ENCODE results near the gene ZMPSTE24. TPM values are rescaled to one million over a fixed set of nuclear protein-coding genes. Genes with fewer than 3 reads are reported as not detected.

Gene ZMPSTE24
- polyA plus RNA-seq, 1 donor from 2014 or later: 32.9 TPM

GRCh38 chr1:40221977-40222772, 35.9 kb upstream of the ZMPSTE24 start:
- Histone ChIP-seq H3K27me3 (ENCODE audit: insufficient read depth, low read depth, low read length) (no peaks in the 10 kb centered on the region), H4K20me1 (ENCODE audit: insufficient read depth) (no peaks in the 10 kb centered on the region)
- no peak for TF ChIP-seq EP300 (conservative IDR thresholded peaks at IDR 0.05; ENCODE audit: poor library complexity, severe bottlenecking)
- no peak for TF ChIP-seq MXI1 (conservative IDR thresholded peaks at IDR 0.05; ENCODE audit: poor library complexity, severe bottlenecking)
- TF ChIP-seq EZH2 (IDR thresholded peaks at IDR 0.05; ENCODE audit: borderline replicate concordance, insufficient read depth, low read length, poor library complexity, severe bottlenecking): no peak
- no peak for TF ChIP-seq POLR2AphosphoS5 (IDR thresholded peaks at IDR 0.05)
- TF ChIP-seq CTCF (IDR thresholded peaks at IDR 0.05; ENCODE audit: poor library complexity, severe bottlenecking): no peak
- TF ChIP-seq RAD21 (conservative IDR thresholded peaks at IDR 0.05): no peak
- TF ChIP-seq SMC3 (conservative IDR thresholded peaks at IDR 0.05; ENCODE audit: poor library complexity): no peak
- TF ChIP-seq TAF1 (IDR thresholded peaks at IDR 0.05; ENCODE audit: low read depth): no peak
- TF ChIP-seq REST (IDR thresholded peaks at IDR 0.05; ENCODE audit: borderline replicate concordance): no peak

DNA sequence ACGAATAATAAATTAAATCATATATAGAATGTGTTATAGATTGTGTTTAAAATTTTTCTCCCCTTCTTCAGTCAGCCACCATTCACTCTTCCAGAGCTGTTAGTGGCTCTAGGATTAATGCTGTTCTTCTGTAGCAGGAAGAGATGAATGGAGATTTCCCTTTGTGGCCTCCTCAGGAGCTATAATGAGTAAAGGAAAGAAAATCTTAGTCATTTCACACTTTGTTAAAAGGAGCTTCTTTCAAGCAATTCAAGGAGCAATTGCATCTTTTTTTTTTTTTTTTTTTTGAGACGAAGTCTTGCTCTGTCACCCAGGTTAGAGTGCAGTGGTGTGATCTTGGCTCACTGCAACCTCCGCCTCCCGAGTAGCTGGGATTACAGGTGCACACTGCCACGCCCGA, 34.0 kb upstream of the ZMPSTE24 start:
- Histone ChIP-seq H2AFZ (ENCODE audit: low read depth, low read length) (no peak overlapping the region), H3K36me3 (ENCODE audit: insufficient read depth, low read length) (no peaks in the 10 kb centered on the region), H3F3A (ENCODE audit: insufficient read depth, low read length, poor library complexity, severe bottlenecking) (no peaks in the 10 kb centered on the region), H3K27me3 (ENCODE audit: insufficient read depth, low read depth, low read length) (no peaks in the 10 kb centered on the region), H3K4me3 (ENCODE audit: low read length) (no peak overlapping the region), H3K9ac (ENCODE audit: low read length) (no peak overlapping the region), H3K9me2 (ENCODE audit: insufficient read depth, low read length) (no peaks in the 10 kb centered on the region), H3K27ac (ENCODE audit: low read length) (no peak overlapping the region), H3K4me2 (ENCODE audit: low read length) (no peak overlapping the region), H3K9me3 (ENCODE audit: low read length) (no peaks in the 10 kb centered on the region), H4K20me1 (ENCODE audit: insufficient read depth) (no peaks in the 10 kb centered on the region), H3K79me2 (replicated peaks; ENCODE audit: insufficient read depth, low read length) (no peaks in the 10 kb centered on the region)
- TF ChIP-seq SMC3 (conservative IDR thresholded peaks at IDR 0.05; ENCODE audit: poor library complexity) (no peak), RAD21 (conservative IDR thresholded peaks at IDR 0.05) (no peak), REST (IDR thresholded peaks at IDR 0.05; ENCODE audit: borderline replicate concordance) (no peak)

More at GRCh38 chr1:40221977-40222772, 35.9 kb upstream of the ZMPSTE24 start:
- no peaks in the 10 kb centered on the region for H3K9me3 ChIP-seq (ENCODE audit: low read length)
- no peaks in the 10 kb centered on the region for H3K9me2 ChIP-seq (ENCODE audit: insufficient read depth, low read length)
- H3K79me2 ChIP-seq (replicated peaks; ENCODE audit: insufficient read depth, low read length): no peaks in the 10 kb centered on the region
- no peak overlapping the region for H3K4me3 ChIP-seq (ENCODE audit: low read length)
- no peaks in the 10 kb centered on the region for H3K36me3 ChIP-seq (ENCODE audit: insufficient read depth, low read length)
- H2AFZ ChIP-seq (ENCODE audit: low read depth, low read length): no peak overlapping the region
- no peak overlapping the region for H3K9ac ChIP-seq (ENCODE audit: low read length)
- no peak overlapping the region for H3K27ac ChIP-seq (ENCODE audit: low read length)
- no peak overlapping the region for H3K4me2 ChIP-seq (ENCODE audit: low read length)
- no peaks in the 10 kb centered on the region for H3F3A ChIP-seq (ENCODE audit: insufficient read depth, low read length, poor library complexity, severe bottlenecking)

Data from neural cell (in vitro differentiated cells).